KBM-7 (cell line): ENCODE results near the gene AHRR.

Experiments
- DNase-seq: peaks from one replicate; pipeline ENCODE4 v3.0.0-alpha.2; 2015
- in situ Hi-C: fragments of 300-500 bp; cut with MboI; formaldehyde crosslinking; loops from 2 replicates; pipeline ENCODE4 v1.14.3; 2020; ENCODE audit warnings: low sequenced_read_pairs, low pct_unique_long_range_greater_than_20kb, mixed read lengths

Gene AHRR

DNA sequence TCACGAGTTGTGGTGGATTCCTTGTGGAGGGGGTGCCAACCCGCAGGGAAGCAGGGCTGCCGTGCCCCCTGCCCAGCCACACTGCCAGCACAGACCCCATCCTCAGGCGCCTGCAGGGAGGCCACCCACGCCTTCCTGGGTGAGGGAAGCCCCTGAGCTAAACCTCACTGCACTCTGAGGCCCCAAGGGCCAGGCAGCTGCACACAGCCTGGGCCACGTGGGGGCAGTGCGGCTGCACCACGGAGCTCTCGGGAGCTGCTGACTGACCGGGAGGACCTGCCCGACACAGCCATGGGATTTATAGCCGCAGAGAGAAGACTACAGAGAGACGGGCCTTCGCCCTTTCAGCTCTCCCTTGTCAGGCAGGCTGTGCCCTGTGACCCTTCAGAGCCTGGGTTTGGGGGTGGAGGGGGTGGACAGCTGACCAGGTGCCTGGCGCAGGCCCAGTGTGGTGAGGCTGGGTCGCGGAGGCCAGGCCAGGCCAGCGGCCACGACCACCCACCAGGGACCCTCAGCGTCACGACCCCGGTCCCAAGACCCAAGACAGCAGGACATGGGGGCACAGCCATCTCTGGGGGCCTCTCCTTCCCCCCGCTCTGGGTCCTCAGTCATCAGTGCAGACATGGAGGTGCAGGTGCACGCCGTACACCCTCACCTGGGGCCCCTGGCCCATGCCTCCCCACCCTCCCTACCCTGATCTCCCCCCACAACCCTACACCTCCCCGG is 4.3 kb upstream of the AHRR start:
- in situ Hi-C loops: no loop called here
- peak; percentile 84 for DNase-seq

DNA sequence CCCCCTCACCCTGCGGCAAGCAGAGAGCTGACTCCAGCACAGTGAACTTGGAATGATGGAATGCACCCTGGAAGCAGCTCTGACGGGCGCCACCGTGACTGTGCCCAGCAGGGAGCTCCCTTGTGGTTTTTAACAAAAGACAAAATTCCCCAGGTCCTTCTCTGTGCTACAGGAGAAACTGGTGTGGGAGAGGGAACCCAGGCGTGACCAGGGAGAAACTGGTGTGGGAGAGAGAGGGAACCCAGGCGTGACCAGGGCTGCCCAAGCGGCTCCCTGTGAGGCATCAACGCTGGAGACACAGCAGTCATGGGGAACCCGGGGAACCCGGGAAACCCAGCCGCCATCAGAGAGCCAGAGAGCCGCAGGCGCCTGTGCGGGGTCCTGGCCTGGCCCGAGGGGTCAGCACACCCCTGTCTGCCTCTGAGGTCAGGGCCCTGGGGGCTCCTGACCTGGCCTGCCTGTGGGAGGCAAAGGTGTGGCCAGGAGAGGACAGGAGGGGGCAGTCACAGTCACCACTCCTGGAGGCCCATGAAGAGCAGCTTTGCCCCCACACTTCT is 3.1 kb upstream of the AHRR start:
- in situ Hi-C loops: no loop called here
- DNase-seq: peak; percentile 42

DNA sequence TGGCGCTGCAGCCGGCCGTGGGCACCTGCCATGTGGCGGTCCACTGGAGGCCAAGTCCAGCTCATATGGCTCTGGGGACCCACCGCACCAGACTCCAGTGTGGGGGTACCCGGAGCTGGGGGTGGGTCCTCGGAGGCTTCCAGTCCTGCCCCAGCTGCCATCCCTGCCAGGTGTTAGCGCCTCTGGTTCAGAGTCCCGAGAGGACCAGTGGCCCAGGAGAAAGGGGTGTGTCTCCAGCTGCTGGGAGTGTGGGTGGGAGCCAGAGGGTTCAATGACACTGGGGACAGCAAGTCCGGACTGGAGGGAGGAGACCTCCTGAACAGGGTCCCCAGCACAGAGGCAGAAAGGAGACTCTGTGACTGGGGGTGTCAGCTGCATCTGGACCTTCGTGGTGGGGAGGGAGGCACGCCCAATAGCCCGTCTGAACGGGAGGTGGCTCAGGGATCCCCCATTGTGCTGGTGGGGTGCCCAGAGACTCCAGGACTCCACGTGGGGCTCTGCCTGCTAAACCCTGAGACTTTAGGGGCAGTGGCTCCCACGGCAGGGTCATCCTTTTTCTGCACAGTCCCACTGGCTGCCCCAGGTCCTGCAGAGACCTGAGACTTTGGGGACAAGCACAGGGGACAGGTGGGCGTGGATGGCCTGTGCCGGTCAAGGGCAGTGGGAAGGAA is 2.4 kb upstream of the AHRR start:
- in situ Hi-C loops: no loop called here
- DNase-seq: no peak

DNA sequence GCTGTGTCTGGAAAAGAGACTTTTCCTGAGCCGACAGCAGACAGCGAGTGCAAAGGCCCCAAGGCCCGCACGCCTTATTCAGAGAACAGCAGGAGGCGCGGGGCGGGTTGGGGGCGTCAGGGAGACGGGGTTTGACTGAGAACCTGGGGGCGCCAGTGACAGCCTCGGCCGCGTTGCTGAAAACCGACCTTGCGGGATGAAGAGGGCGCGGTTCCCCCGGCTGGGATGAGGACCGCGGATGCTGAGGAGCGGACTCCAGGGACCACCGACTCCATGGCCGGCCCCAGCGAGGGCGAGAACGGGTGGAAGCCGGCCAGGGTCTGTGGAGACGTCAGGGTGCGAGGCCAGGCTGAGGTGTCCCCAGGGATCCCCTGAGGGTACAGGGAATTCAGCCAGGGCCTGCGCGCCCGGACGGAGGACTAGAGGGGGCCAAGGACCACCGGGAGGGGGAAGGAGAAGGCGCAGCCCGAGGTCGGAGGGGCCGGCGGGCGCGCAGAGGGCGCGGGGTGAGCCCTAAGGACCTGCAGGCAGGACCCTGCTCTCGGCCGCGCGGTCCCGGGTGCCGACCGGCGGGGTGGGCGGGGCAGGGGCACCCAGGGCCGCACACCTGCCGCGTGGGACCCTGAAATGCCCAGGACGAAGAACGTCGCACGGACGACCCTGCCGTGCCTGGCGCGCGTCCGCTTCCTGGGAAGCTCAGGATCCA is 837 bp upstream of the AHRR start:
- no peak for DNase-seq
- in situ Hi-C loops: no loop called here

DNA sequence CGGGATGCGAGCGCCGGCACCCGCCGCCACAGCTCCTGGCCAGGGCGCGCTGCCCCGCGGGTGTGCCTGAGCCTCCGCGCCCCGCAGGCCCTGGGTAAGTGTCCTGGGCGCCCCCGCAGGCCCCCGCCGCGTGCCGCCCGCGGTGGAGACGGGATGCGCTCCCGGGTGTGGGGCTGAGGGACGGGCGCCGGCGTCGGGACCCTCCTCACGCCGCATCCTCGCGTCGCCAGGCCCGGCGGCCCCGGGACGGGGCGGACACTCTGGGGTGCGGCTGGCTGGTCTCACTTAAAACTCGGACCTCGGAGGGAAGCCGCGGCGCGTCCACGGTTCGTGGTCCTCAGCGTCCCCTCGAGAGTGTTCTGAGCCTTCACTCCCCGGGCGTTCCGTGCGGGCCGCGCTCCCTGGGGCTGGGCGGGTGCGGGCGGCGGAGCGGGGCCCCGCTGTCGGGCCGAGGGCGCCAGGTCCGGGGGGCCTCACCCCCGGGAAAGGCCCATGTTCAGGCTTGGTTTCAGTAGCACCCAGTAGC is 275 bp downstream of the AHRR start:
- DNase-seq: peak; percentile 25
- in situ Hi-C loops: no loop called here

DNA sequence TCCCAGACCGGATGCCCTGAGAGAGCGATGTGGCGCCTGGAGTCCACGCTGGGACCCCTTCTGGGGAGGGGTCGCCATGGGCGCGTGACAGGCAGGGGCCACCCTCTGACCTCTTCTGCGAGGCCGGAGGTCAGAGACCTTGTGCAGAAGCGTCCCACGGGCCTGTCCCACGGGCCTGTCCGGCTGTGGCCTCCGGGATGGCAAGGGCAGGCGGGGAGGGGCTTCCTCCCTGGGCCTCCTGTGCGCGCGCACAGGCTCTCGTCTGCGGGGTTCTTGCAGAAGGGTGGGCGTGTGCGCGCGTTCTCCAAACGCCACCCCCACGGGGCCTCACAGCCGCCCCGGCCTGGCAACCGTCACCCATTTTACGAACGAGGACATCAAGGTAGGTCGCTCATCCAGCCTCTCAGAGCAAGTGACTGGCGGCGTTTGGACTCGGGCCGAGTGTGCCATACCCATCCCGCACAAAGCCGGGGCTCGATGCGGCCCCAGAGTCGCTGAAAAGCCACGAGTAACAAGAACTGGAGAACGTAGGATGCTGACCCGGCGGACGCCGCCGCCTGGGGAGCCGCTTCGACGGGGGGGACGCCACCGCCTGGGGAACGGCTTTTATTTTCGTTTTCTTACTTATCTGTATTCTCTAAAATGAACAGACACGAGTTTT is 897 bp downstream of the AHRR start:
- in situ Hi-C loops: no loop called here
- peak; percentile 78 for DNase-seq

DNA sequence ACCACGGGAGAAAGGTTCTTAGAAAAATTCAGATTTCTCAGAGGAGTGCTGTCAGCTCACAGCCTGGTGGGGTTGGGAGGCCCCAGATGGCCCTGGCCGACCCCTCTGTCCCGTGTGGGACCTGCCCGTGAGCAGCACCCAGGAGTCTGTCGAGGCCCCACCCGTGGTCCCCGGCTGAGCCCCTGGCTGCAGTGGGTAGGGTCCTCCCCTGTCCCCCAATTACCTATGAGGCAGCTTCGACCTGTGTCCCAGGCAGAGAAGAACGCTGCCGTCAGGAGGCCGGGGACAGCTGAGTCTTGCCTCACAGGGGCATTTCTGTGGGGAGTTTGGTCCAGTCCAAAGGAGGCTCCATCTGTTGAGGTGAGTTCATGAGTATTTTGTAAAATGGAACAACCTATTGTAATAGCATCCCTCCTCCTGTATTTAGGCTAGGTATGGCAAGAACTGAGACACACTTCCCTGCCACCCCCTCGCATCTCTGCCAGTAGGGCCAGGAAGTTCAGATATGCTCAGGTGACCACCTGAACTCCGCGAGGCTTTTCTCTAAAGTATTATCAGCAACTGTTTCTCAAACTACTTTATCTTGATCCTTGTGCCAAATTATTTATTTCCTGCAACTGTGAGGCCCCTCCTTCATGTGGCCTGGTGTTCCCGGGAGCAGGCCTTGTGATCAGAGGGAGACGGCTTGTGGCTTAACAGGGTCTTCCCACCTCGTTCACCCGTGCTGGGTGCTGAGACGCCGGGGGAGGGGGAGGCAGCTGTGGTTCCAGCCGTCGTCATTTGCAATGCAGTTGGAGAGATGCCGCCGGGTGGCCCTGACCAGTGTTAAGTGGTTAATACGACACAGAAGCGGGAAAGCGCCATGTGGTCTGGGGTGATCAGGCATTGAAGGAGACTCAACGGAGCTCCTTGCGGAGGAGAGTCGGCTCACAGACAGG is 1.7 kb downstream of the AHRR start:
- peak; percentile 70 for DNase-seq
- in situ Hi-C loops: no loop called here

DNA sequence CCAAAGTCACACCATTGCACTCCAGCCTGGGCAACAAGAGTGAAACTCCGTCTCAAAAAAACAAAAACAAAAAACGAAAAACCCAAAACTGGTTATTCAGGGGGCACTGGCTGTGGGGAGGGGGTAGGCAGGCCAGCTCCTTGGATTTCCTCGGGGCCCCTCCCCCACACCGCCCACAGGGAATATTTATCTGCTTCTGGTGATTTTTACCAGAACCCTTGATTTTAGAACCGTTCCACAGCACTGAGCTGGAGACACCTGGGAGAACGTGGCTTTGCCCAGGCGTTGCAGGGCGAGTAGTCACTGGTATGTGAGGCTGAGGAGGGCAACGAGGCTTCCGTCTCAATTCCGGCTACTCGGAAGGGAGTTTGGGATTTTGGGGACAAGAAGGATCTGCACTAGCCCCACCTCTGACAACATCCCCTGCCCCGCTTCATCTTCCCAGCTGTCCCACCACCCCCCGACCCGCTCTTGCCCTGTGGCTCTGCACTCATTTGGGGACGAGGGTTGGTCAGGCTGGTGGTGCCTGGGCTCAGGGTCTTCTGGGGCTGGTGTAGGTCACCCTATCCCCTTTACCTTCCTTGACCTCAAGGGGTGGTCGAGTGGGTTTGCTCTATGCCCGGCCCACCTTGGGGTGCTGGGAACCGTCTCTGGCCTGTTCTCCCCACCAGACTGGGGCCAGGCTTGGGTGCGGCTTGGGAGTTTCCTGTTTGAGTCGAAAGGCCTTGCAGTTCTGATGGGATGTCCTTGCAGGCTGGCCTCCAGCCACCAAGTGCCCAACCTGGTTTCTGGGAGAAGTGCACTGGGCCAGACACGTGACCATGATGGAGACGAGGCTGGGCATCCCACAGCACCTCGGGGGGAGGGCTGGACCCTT is 3.5 kb downstream of the AHRR start:
- in situ Hi-C loops: no loop called here
- no peak for DNase-seq

DNA sequence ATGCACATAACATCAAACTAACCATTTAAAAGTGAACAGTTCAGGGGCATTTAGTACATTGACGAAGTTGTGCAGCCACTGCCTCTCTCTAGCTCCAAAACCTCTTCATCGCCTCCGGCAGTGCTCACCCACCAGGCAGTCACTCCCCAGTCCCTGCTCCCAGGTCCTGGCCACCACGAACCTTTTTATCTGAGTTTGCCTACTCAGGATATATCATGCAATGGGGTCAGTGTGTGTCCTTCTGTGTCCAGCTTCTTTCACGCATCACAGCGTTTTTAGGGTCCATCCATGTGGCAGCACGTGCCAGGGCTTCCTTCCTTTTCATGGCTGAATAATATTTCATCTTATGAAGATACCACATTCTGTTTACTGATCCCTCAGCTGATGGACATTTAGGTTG is 4.6 kb downstream of the AHRR start:
- no peak for DNase-seq
- in situ Hi-C loops: no loop called here

DNA sequence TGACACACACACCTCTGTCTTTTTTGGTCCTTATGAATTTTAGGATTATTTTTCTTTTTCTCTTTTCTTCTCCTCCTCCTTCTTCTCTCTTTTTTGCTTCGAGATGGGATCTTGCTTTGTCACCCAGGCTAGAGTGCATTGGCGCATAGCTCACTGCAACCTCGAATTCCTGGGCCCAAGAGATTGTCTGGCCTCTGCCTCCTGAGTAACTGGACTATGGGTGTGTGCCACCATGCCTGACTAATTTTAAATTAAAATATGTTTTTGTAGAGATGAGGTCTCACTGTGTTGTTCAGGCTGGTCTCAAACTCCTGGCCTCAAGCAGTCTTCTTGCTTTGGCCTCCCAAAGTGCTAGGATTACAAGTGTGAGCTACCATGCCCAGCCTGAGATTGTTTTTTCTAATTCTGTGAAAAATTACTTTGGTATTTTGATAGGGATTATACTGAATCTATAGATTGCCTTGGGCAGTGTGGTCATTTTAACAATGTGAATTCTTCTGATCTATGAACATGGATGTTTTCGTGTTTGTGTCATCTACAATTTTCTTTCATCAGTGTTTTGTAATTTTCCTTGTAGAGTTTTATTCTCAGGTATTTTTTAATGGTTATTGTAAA is 7.7 kb downstream of the AHRR start:
- in situ Hi-C loops: no loop called here
- DNase-seq: no peak

DNA sequence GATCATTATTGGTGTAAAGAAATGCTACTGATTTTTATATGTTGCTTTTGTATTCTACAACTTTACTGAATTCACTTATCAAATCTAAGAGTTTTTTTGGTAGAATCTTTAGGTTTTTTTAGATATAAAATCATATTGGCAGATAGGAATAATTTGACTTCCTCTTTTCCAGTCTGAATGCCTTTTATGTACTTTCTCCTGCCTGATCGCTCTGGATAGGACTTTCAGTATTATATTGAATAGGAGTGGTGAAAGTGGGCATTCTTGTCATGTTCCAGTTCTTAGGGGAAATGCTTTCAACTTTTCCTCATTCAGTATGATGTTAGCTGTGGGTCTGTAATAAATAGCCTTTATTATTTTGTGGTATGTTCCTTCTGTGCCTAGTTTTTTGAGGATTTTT is 8.3 kb downstream of the AHRR start:
- in situ Hi-C loops: no loop called here
- DNase-seq: no peak

DNA sequence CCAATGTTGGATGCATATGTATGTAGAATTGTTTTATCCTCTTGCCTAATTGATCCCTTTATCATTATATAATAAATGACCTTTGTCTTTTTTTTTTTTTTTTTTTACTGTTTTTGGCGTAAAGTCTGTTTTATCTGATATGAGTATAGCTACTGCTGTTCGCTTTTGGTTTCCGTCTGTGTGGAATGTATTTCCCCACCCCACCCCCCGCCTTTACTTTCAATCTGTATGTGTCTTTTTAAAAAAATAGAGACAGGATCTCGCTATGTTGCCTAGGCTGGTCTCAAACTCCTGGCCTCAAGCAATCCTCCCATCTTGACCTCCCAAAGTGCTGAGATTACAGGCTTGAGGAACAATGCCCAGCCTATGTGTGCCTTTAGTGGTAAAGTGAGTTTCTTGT is 11.3 kb downstream of the AHRR start:
- in situ Hi-C loops: no loop called here

DNA sequence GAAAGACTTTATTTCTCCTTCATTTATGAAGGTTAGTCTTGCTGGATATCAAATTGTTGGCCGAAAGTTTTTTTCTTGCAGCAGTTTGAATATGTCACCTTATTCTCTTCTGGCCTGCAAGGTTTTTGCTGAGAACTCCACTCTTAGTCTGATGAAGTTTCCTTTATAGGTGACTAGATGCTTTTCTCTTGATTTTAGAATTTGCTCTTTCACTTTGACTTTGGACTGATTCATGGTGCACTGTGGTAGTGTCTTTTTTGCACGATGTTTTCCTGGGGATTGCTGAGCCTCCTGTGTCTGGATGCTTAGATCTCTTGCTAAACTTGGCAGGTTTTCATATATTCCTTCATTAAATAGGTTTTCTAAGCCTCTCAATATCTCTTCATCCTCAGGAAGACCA is 12.4 kb downstream of the AHRR start:
- DNase-seq: no peak
- in situ Hi-C loops: no loop called here

More for the DNA sequence above, 11.3 kb downstream of the AHRR start:
- no peak for DNase-seq

DNA sequence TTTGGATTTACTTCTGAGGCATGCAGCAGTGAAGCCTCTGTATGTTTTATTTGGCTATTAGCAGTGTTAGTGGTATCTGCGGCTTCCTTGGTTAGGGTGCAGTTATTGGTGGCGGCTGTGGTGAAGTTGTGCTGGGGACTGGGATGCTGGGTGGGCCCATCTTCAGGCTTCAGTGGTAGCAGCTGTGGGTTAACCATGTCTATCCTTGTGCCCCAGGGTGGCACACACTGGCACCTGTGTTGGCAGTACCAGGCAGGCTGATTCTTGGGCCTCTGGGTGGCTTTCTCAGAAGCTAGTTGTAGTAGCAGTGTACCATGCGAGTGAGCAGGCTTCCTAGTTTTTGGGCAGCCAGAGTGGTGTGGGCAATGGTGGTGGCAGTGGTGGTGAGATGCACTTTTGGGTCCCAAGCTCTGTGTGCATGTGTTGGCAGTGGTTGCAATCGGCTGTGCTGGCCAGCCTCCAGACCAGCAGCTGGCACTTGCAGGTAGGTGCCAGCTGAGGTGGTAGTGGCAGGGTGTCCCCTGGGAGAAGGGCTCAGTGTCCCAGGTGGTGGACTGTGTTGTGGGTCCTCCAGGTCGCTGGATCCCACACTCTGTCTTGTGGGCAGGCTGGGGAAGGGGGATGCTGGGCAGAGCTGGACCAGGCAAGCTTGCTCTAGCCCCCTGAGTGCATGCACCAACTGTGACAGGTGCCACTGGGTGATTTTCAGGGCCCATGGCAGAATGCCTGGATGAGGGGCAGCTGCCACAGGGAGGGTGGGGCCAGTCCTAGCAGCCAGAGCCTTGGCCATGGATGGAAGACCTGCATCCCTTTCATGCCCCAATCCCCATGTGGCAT is 13.6 kb downstream of the AHRR start:
- in situ Hi-C loops: no loop called here
- no peak for DNase-seq

DNA sequence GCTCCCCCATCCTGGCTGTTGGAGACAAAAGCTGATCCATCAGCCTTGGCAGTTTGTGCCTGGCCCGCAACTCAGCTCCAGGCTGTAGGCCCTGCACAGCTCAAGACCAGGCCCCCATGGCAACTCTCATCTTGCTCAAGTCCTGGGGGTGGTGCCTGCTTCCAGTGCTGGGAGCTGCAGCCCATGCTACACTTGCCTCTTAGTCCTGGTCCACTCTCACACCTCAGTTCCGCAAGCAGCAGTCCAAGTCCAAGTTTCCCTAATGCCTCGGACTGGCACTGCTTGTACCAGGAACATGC is 14.2 kb downstream of the AHRR start:
- DNase-seq: no peak
- in situ Hi-C loops: no loop called here

DNA sequence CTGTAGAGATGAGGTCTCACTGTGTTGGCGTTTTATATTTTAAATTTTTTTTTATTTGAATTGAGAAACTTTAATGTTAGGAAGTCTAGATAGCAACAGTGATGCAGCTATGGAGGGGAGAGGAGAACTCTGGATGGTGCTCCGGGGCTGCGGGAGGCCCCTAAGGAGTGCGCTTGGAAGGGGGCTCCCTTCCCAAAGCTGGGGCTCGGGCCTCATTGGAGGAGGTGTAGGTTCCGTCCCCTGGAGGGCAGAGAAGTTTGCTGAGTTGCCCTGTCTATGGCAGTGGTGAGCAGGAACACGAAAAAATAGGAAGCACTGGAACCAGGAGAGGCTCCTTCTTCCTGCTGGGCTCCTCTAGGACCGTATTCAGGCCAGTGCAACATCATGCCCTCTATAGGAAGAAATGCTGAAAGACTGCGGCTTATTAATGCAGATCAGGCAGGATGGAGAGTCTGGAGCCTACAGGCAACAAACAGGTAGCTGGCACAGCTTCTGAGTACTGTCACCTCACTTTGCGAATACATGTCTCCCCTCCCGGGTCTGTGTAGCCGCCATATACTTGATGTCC is 16.1 kb downstream of the AHRR start:
- in situ Hi-C loops: no loop called here
- peak; percentile 47 for DNase-seq
